Neural progenitor cell (in vitro differentiated cells): ENCODE results near the gene CYBB. TPM values are rescaled to one million over a fixed set of nuclear protein-coding genes. Genes with fewer than 3 reads are reported as not detected.

Experiments used
- DNase-seq: peaks from one replicate; pipeline ENCODE4 v3.0.0-alpha.2; 2016; ENCODE audit warnings: low spot score
- H2AFZ ChIP-seq: fragments of 200-600 bp; sonication (generic); replicated peaks from 2 replicates; pipeline ENCODE4 v1.6.1; 2016; ENCODE audit warnings: antibody characterized with exemption
- H3F3A ChIP-seq: fragments of 200-600 bp; sonication (generic); 2 replicates; pipeline ENCODE4 v1.6.1; 2016; ENCODE audit warnings: antibody characterized with exemption, low read depth
- H3K27ac ChIP-seq: fragments of 200-600 bp; sonication (generic); 2 replicates; pipeline ENCODE4 v1.5.1; 2016; ENCODE audit warnings: mild to moderate bottlenecking
- H3K27me3 ChIP-seq: fragments of 200-600 bp; sonication (generic); 2 replicates; pipeline ENCODE4 v1.6.1; 2016; ENCODE audit warnings: mild to moderate bottlenecking, moderate library complexity
- H3K36me3 ChIP-seq: fragments of 200-600 bp; sonication (generic); 2 replicates; pipeline ENCODE4 v1.5.1; 2016
- H3K4me1 ChIP-seq: fragments of 200-600 bp; sonication (generic); 2 replicates; pipeline ENCODE4 v1.6.1; 2016; ENCODE audit warnings: mixed run types
- H3K4me2 ChIP-seq: fragments of 200-600 bp; sonication (generic); 2 replicates; pipeline ENCODE4 v1.6.1; 2016
- H3K4me3 ChIP-seq: fragments of 200-600 bp; sonication (generic); 2 replicates; pipeline ENCODE4 v1.5.1; 2016
- H3K79me2 ChIP-seq: fragments of 200-600 bp; sonication (generic); 2 replicates; pipeline ENCODE4 v1.6.1; 2016; ENCODE audit warnings: low read depth
- H3K9ac ChIP-seq: fragments of 200-600 bp; sonication (generic); 2 replicates; pipeline ENCODE4 v1.6.1; 2016
- H3K9me3 ChIP-seq: fragments of 200-600 bp; sonication (generic); 2 replicates; pipeline ENCODE4 v1.5.1; 2016; ENCODE audit warnings: low read depth
- H4K20me1 ChIP-seq: fragments of 200-600 bp; sonication (generic); 2 replicates; pipeline ENCODE4 v1.6.1; 2016; ENCODE audit warnings: low read depth
- H3K27ac Mint-ChIP-seq: 3 replicates; pipeline ENCODE4 v1.8.0; 2021; ENCODE audit warnings: mixed read lengths
- H3K27me3 Mint-ChIP-seq: 2 replicates; pipeline ENCODE4 v1.8.0; 2022; ENCODE audit warnings: low read depth, mild to moderate bottlenecking, inconsistent platforms, moderate library complexity, mixed read lengths; ENCODE audit not compliant: insufficient read depth
- H3K36me3 Mint-ChIP-seq: 3 replicates; pipeline ENCODE4 v1.8.0; 2021; ENCODE audit warnings: mixed read lengths
- H3K4me1 Mint-ChIP-seq: 3 replicates; pipeline ENCODE4 v1.8.0; 2021; ENCODE audit warnings: mixed read lengths
- H3K4me3 Mint-ChIP-seq: 3 replicates; pipeline ENCODE4 v1.8.0; 2021; ENCODE audit warnings: mild to moderate bottlenecking, moderate library complexity, mixed read lengths
- H3K9me3 Mint-ChIP-seq: 3 replicates; pipeline ENCODE4 v1.8.0; 2020; ENCODE audit warnings: mixed read lengths
- EZH2 ChIP-seq: fragments of 200-600 bp; sonication (generic); IDR thresholded peaks from 2 replicates; pipeline ENCODE4 v1.6.1; 2017; ENCODE audit warnings: antibody characterized with exemption, mild to moderate bottlenecking, moderate library complexity
- EZH2phosphoT487 ChIP-seq: fragments of 200-600 bp; sonication (generic); IDR thresholded peaks from 2 replicates; pipeline ENCODE4 v1.6.1; 2017; ENCODE audit warnings: antibody characterized with exemption
- total RNA-seq: library from RNA; depleted of rRNA; stranded (reverse); fragments of >200 nt; gene quantifications from 2 replicates; pipeline ENCODE4 v1.2.3, GENCODE V29; 2015; ENCODE audit warnings: low replicate concordance
- TF ChIP-seq, protein P1 (sequence below): fragments of 200-600 bp; sonication (generic); IDR thresholded peaks from 2 replicates; pipeline ENCODE4 v1.5.1; 2017; ENCODE audit warnings: antibody characterized with exemption, mild to moderate bottlenecking

The CYBB gene
- total RNA-seq, 1 donor from 2014 or later = not detected

DNA sequence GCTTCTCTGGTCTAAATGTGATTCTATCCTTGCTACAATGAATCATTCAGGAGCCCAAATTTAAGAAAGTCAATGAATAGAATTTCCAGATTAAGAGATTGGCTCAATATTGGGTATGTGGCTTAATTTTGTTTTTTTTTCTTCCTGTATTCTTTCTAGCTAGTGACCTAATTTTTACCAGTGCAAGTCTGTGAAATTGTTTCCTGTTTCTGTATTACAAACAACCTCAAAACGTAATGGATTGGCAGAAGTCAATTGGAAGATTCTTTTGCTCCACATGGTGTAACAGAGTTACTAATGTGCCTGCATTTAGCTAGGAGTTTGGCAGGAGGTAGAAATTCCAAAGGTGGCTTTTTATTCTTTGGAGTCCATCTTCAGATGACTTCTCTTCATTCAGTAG, 49.9 kb downstream of the CYBB start:
- Histone ChIP-seq H3F3A (no peaks in the 10 kb centered on the region), H3K36me3 (no peaks in the 10 kb centered on the region), H3K79me2 (no peaks in the 10 kb centered on the region), H3K4me1 (no peaks in the 10 kb centered on the region), H3K27ac (no peak overlapping the region), H4K20me1 (no peaks in the 10 kb centered on the region), H3K9ac (no peak overlapping the region), H2AFZ (no peak overlapping the region), H3K4me2 (no peak overlapping the region), H3K27me3 (no peaks in the 10 kb centered on the region), H3K4me3 (no peak overlapping the region), H3K9me3 (no peaks in the 10 kb centered on the region)
- Mint-ChIP-seq H3K4me1 (no peaks in the 10 kb centered on the region), H3K9me3 (no peaks in the 10 kb centered on the region), H3K27me3 (no peaks in the 10 kb centered on the region), H3K4me3 (no peak overlapping the region), H3K27ac (no peak overlapping the region), H3K36me3 (no peaks in the 10 kb centered on the region)
- no peak for DNase-seq
- TF ChIP-seq, protein P1, sequence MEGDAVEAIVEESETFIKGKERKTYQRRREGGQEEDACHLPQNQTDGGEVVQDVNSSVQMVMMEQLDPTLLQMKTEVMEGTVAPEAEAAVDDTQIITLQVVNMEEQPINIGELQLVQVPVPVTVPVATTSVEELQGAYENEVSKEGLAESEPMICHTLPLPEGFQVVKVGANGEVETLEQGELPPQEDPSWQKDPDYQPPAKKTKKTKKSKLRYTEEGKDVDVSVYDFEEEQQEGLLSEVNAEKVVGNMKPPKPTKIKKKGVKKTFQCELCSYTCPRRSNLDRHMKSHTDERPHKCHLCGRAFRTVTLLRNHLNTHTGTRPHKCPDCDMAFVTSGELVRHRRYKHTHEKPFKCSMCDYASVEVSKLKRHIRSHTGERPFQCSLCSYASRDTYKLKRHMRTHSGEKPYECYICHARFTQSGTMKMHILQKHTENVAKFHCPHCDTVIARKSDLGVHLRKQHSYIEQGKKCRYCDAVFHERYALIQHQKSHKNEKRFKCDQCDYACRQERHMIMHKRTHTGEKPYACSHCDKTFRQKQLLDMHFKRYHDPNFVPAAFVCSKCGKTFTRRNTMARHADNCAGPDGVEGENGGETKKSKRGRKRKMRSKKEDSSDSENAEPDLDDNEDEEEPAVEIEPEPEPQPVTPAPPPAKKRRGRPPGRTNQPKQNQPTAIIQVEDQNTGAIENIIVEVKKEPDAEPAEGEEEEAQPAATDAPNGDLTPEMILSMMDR = no peak
- no peak for TF ChIP-seq EZH2
- no peak for TF ChIP-seq EZH2phosphoT487

DNA sequence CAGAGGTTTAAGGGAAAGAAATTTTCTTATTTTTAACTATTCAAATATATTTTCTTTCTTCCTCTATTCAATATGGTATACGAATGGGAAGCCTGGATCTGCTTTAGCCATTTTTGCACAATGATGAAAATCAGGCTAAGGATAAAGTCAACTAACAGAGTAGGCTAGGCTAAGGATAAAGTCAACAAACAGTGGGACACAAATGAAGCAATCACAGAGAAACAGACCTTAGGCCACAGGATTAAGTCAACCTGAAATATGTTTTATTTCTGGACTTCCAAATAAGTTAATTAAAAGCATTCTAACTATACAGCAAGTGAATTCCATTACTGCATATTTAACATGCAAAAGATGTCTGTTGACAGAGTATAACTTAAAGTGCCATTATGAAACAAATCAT, 50.5 kb downstream of the CYBB start:
- no peak overlapping the region for H3K27ac Mint-ChIP-seq
- Histone ChIP-seq H3K27me3 (no peaks in the 10 kb centered on the region), H3K9ac (no peak overlapping the region), H3K9me3 (no peaks in the 10 kb centered on the region), H3K79me2 (no peaks in the 10 kb centered on the region), H3K4me1 (no peaks in the 10 kb centered on the region), H3K36me3 (no peaks in the 10 kb centered on the region), H3F3A (no peaks in the 10 kb centered on the region), H2AFZ (no peak overlapping the region), H3K4me2 (no peak overlapping the region), H4K20me1 (no peaks in the 10 kb centered on the region), H3K4me3 (no peak overlapping the region), H3K27ac (no peak overlapping the region)
- H3K9me3 Mint-ChIP-seq = no peaks in the 10 kb centered on the region
- H3K4me3 Mint-ChIP-seq = no peak overlapping the region
- no peaks in the 10 kb centered on the region for H3K4me1 Mint-ChIP-seq
- DNase-seq = no peak
- no peaks in the 10 kb centered on the region for H3K27me3 Mint-ChIP-seq
- no peak for TF ChIP-seq EZH2phosphoT487
- TF ChIP-seq, protein P1 = no peak
- no peaks in the 10 kb centered on the region for H3K36me3 Mint-ChIP-seq

DNA sequence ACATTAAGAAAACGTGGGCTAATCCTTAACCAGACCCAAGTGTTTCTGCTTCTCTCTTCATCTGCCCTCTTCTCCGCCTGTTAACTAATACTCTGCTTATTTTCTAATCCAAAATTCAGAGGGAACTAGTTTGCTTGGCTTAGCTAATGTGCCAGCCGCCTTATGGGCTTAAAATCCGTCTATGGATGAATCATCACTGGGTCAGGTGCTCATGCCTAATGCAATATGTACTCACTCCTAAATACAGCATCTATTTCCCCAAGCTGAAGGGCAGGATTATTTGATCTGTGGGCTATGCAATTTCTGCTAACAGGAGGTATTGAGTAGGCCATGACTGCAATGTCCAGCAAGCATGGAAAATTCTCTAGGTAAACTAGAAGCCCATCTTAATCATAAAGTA, 55.1 kb downstream of the CYBB start:
- no peak overlapping the region for H3K9ac ChIP-seq
- no peaks in the 10 kb centered on the region for H3K27me3 Mint-ChIP-seq
- no peak overlapping the region for H2AFZ ChIP-seq
- no peak for DNase-seq
- H3K4me1 Mint-ChIP-seq = no peaks in the 10 kb centered on the region
- H4K20me1 ChIP-seq = no peaks in the 10 kb centered on the region
- no peaks in the 10 kb centered on the region for H3K79me2 ChIP-seq
- H3K4me2 ChIP-seq = no peak overlapping the region
- H3K36me3 ChIP-seq = no peaks in the 10 kb centered on the region
- H3K4me1 ChIP-seq = no peaks in the 10 kb centered on the region
- no peak overlapping the region for H3K27ac Mint-ChIP-seq
- H3K27me3 ChIP-seq = no peaks in the 10 kb centered on the region
- no peaks in the 10 kb centered on the region for H3F3A ChIP-seq
- H3K27ac ChIP-seq = no peak overlapping the region
- no peaks in the 10 kb centered on the region for H3K9me3 Mint-ChIP-seq
- no peak overlapping the region for H3K4me3 ChIP-seq
- H3K4me3 Mint-ChIP-seq = no peak overlapping the region
- H3K9me3 ChIP-seq = no peaks in the 10 kb centered on the region
- TF ChIP-seq EZH2 (no peak), EZH2phosphoT487 (no peak)
- TF ChIP-seq, protein P1 = no peak
- no peaks in the 10 kb centered on the region for H3K36me3 Mint-ChIP-seq

DNA sequence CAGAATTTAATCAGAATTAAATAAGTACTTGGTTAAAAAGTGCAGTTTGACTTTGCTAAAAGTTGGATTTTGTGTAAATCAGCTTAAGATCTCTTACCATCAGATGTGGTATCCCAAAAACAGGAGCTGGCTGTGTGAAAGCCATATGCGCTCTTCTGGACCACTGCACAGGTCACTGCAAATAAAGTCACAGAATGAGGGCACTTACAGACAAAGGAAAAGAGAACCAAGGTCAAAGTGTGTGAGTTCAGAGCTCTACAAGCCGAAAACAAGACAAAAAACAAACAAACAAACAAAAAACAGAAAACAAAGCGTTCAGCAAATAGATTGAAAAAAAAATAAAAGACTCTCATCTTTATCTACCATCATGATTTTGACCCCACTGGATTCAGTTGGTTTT, 61.1 kb downstream of the CYBB start:
- Histone ChIP-seq H3K36me3 (no peaks in the 10 kb centered on the region), H3K4me2 (no peak overlapping the region), H3K4me3 (no peak overlapping the region), H3K27ac (no peak overlapping the region), H3K9me3 (no peaks in the 10 kb centered on the region), H3K27me3 (no peaks in the 10 kb centered on the region), H3K4me1 (no peaks in the 10 kb centered on the region), H2AFZ (no peak overlapping the region), H3F3A (no peaks in the 10 kb centered on the region), H3K79me2 (no peaks in the 10 kb centered on the region), H3K9ac (no peak overlapping the region), H4K20me1 (no peaks in the 10 kb centered on the region)
- Mint-ChIP-seq H3K27me3 (peaks cover 3% of the 10 kb centered on the region), H3K27ac (no peak overlapping the region), H3K4me3 (no peak overlapping the region), H3K36me3 (no peaks in the 10 kb centered on the region), H3K9me3 (no peaks in the 10 kb centered on the region), H3K4me1 (peaks cover 3% of the 10 kb centered on the region)
- TF ChIP-seq EZH2 (no peak), EZH2phosphoT487 (no peak)
- TF ChIP-seq, protein P1 = no peak
- no peak for DNase-seq
